ENCODE results near the gene USP31. TPM values are rescaled to one million over a fixed set of nuclear protein-coding genes. Genes with fewer than 3 reads are reported as not detected.
"Not testable (repeated sequence)": the region's sequence is repeated elsewhere in the genome, so short reads cannot be mapped to it uniquely, and the experiment has no call there.

USP31 gene
- total RNA-seq, 1 experiment from 2014 or later: 6.7 TPM

GRCh38 chr16:23160574-23160973 is 11.3 kb upstream of the USP31 start:
- no peak for DNase-seq (ENCODE audit: low read depth)
- in situ Hi-C loops (cut with HindIII; ENCODE audit: low pct_unique_long_range_greater_than_20kb, low sequenced_read_pairs): no loop called here

- in situ Hi-C loops (cut with HindIII; ENCODE audit: low pct_unique_long_range_greater_than_20kb, low sequenced_read_pairs): no loop called here
- DNase-seq (ENCODE audit: low read depth): no peak
Measured at GRCh38 chr16:23160082-23160481, 10.8 kb upstream of the USP31 start.

- in situ Hi-C loops (cut with HindIII; ENCODE audit: low pct_unique_long_range_greater_than_20kb, low sequenced_read_pairs): no loop called here
- DNase-seq (ENCODE audit: low read depth): no peak
Measured at GRCh38 chr16:23158114-23158513, 8.9 kb upstream of the USP31 start.

GRCh38 chr16:23156946-23157460 is 7.8 kb upstream of the USP31 start:
- in situ Hi-C loops (cut with HindIII; ENCODE audit: low pct_unique_long_range_greater_than_20kb, low sequenced_read_pairs): no loop called here
- DNase-seq (ENCODE audit: low read depth): no peak

GRCh38 chr16:23156110-23156509 is 6.9 kb upstream of the USP31 start:
- in situ Hi-C loops (cut with HindIII; ENCODE audit: low pct_unique_long_range_greater_than_20kb, low sequenced_read_pairs): no loop called here
- no peak for DNase-seq (ENCODE audit: low read depth)

GRCh38 chr16:23155445-23156049 is 6.3 kb upstream of the USP31 start:
- no peak for DNase-seq (ENCODE audit: low read depth)
- in situ Hi-C loops (cut with HindIII; ENCODE audit: low pct_unique_long_range_greater_than_20kb, low sequenced_read_pairs): no loop called here

- no peak for DNase-seq (ENCODE audit: low read depth)
- in situ Hi-C loops (cut with HindIII; ENCODE audit: low pct_unique_long_range_greater_than_20kb, low sequenced_read_pairs): no loop called here
Measured at GRCh38 chr16:23152386-23153178, 3.3 kb upstream of the USP31 start.

GRCh38 chr16:23149993-23150364 is 727 bp upstream of the USP31 start:
- in situ Hi-C loops (cut with HindIII; ENCODE audit: low pct_unique_long_range_greater_than_20kb, low sequenced_read_pairs): no loop called here
- DNase-seq (ENCODE audit: low read depth): no peak

- DNase-seq (ENCODE audit: low read depth): peak; percentile 69
- in situ Hi-C loops (cut with HindIII; ENCODE audit: low pct_unique_long_range_greater_than_20kb, low sequenced_read_pairs): no loop called here
Measured at GRCh38 chr16:23148513-23149266, 562 bp downstream of the USP31 start.

GRCh38 chr16:23148166-23148512 is 1.1 kb downstream of the USP31 start:
- DNase-seq (ENCODE audit: low read depth): no peak
- in situ Hi-C loops (cut with HindIII; ENCODE audit: low pct_unique_long_range_greater_than_20kb, low sequenced_read_pairs): no loop called here

- in situ Hi-C loops (cut with HindIII; ENCODE audit: low pct_unique_long_range_greater_than_20kb, low sequenced_read_pairs): no loop called here
- DNase-seq (ENCODE audit: low read depth): peak; percentile 16
Measured at GRCh38 chr16:23147666-23148065, 1.6 kb downstream of the USP31 start.

- in situ Hi-C loops (cut with HindIII; ENCODE audit: low pct_unique_long_range_greater_than_20kb, low sequenced_read_pairs): no loop called here
- DNase-seq (ENCODE audit: low read depth): peak; percentile 40
Measured at GRCh38 chr16:23146877-23147601, 2.2 kb downstream of the USP31 start.

GRCh38 chr16:23145608-23146007 is 3.6 kb downstream of the USP31 start:
- in situ Hi-C loops (cut with HindIII; ENCODE audit: low pct_unique_long_range_greater_than_20kb, low sequenced_read_pairs): no loop called here
- peak; percentile 89 for DNase-seq (ENCODE audit: low read depth)

- in situ Hi-C loops (cut with HindIII; ENCODE audit: low pct_unique_long_range_greater_than_20kb, low sequenced_read_pairs): no loop called here
Measured at GRCh38 chr16:23145186-23145585, 4.1 kb downstream of the USP31 start.

GRCh38 chr16:23144393-23144792 is 4.9 kb downstream of the USP31 start:
- DNase-seq (ENCODE audit: low read depth); in situ Hi-C loops (cut with HindIII; ENCODE audit: low pct_unique_long_range_greater_than_20kb, low sequenced_read_pairs): not testable (repeated sequence)

More at GRCh38 chr16:23145186-23145585, 4.1 kb downstream of the USP31 start:
- peak; percentile 86 for DNase-seq (ENCODE audit: low read depth)

- in situ Hi-C loops (cut with HindIII; ENCODE audit: low pct_unique_long_range_greater_than_20kb, low sequenced_read_pairs): no loop called here
Measured at GRCh38 chr16:23143391-23143790, 5.9 kb downstream of the USP31 start.

GRCh38 chr16:23141959-23142740 is 7.1 kb downstream of the USP31 start:
- DNase-seq (ENCODE audit: low read depth): no peak

More at GRCh38 chr16:23143391-23143790, 5.9 kb downstream of the USP31 start:
- no peak for DNase-seq (ENCODE audit: low read depth)

GRCh38 chr16:23141500-23141899 is 7.8 kb downstream of the USP31 start:
- no peak for DNase-seq (ENCODE audit: low read depth)
- in situ Hi-C loops (cut with HindIII; ENCODE audit: low pct_unique_long_range_greater_than_20kb, low sequenced_read_pairs): no loop called here

More at GRCh38 chr16:23141959-23142740, 7.1 kb downstream of the USP31 start:
- in situ Hi-C loops (cut with HindIII; ENCODE audit: low pct_unique_long_range_greater_than_20kb, low sequenced_read_pairs): no loop called here
